Muscle of leg (tissue), 11 donors: ENCODE data around the gene ZNF521. TPM values are rescaled to one million over a fixed set of nuclear protein-coding genes. Genes with fewer than 3 reads are reported as not detected.

ENCODE experiments used
- DNase-seq: peaks from one replicate; pipeline ENCODE4 v3.0.0; 2013
- H3K27ac ChIP-seq: one replicate; pipeline ENCODE4 v1.5.1; 2013; ENCODE audit warnings: mild to moderate bottlenecking, low read length, control low read depth
- H3K27me3 ChIP-seq: one replicate; pipeline ENCODE4 v1.6.1; 2013; ENCODE audit warnings: low read length; ENCODE audit not compliant: control insufficient read depth, insufficient read depth
- H3K36me3 ChIP-seq: one replicate; pipeline ENCODE4 v1.6.1; 2013; ENCODE audit warnings: low read length; ENCODE audit not compliant: control insufficient read depth, insufficient read depth
- H3K4me1 ChIP-seq: one replicate; pipeline ENCODE4 v1.6.1; 2013; ENCODE audit warnings: low read length; ENCODE audit not compliant: control insufficient read depth, insufficient read depth
- H3K4me3 ChIP-seq: one replicate; pipeline ENCODE4 v1.5.1; 2013; ENCODE audit warnings: low read length, control low read depth
- H3K9me3 ChIP-seq: replicated peaks from 2 replicates; pipeline ENCODE4 v1.6.1; 2013; ENCODE audit warnings: low read depth, low read length; ENCODE audit not compliant: control insufficient read depth
- WGBS: methylation state at CpG from one replicate; pipeline ENCODE4 v1.1.5; 2013; ENCODE audit warnings: missing lambda C conversion rate; ENCODE audit not compliant: insufficient coverage; 5-methylcytosine and 5-hydroxymethylcytosine counted together
- polyA plus RNA-seq, 8 donors: library from polyadenylated mRNA; unstranded; fragments of 120-200 nt; gene quantifications; one replicate each; pipeline versions ENCODE4 v1.2.1 to v1.2.3, GENCODE V29; 2013; ENCODE audit warnings: inconsistent platforms in 1 of 8, low replicate concordance in 1 of 8; ENCODE audit not compliant: insufficient read length in 8 of 8, insufficient read depth in 1 of 8
- total RNA-seq: library from RNA; stranded (reverse); fragments of 120-200 nt; gene quantifications from one replicate; pipeline ENCODE4 v1.2.4, GENCODE V29; 2013

Gene ZNF521
- total and polyA plus RNA-seq, 9 donors, result 29.6 to 67.1 (median 46.1) TPM

- DNase-seq, result no peak
- H3K4me3 ChIP-seq, result no peak overlapping the region
- H3K9me3 ChIP-seq, result peaks cover 6% of the 10 kb centered on the region
- no peaks in the 10 kb centered on the region for H3K36me3 ChIP-seq
- H3K27me3 ChIP-seq, result no peaks in the 10 kb centered on the region
- H3K27ac ChIP-seq, result no peak overlapping the region
- peaks cover 7% of the 10 kb centered on the region for H3K4me1 ChIP-seq
- 86% methylated on average over 2 of the region's 8 CpGs for WGBS
Measured at GRCh38 chr18:25019086-25019860, 332.7 kb downstream of the ZNF521 start.

DNA sequence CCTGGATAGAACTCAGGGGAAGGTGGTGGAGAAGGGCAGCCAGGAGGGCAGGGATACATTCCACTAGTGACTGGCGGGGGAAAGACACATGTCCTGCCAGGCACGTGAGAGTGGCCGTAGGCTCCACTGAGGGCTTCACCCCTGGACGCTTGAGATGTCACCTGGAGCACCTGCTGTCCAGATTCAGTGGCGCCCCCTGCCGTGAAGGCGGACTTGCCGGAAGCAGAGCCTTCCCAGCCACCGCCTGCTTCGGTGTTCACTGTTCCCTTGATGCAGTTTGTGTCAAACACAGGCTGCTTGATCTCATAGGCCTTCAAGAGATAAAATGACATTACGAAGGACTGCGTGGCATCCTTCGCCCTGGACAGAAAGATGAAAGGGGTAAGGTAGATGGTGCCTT is 335.3 kb downstream of the ZNF521 start:
- 93% methylated on average over 13 of the region's 13 CpGs for WGBS
- Histone ChIP-seq H3K4me3 (no peak overlapping the region), H3K4me1 (peaks cover 7% of the 10 kb centered on the region), H3K27ac (no peak overlapping the region), H3K9me3 (peaks cover 6% of the 10 kb centered on the region), H3K27me3 (no peaks in the 10 kb centered on the region), H3K36me3 (no peaks in the 10 kb centered on the region)
- no peak for DNase-seq

DNA sequence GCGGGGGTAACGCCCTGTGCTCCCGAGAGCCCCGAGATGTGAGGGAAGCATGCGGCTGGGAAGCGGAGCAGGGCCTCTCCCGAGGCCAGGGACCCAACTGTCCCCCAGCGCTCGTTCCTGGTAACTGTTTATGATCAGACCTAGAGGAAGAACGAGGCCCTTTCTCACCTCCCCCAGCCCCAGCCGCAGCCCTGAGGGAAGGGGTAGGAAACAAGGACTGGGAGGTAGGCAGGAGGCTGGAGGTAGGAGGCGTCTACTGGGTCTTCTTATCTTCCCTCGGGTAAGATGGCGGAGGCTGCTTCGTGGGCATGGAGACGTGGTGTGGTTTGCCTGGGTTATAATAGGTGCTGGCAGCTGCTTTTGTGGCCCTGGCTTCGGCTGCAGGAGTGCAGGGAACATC is 335.8 kb downstream of the ZNF521 start:
- Histone ChIP-seq H3K27me3 (no peaks in the 10 kb centered on the region), H3K36me3 (no peaks in the 10 kb centered on the region), H3K4me3 (no peak overlapping the region), H3K9me3 (peaks cover 3% of the 10 kb centered on the region), H3K4me1 (peaks cover 7% of the 10 kb centered on the region), H3K27ac (no peak overlapping the region)
- no peak for DNase-seq
- WGBS, result 95% methylated on average over 13 of the region's 17 CpGs
